Activated T-helper 1 cell treated with anti-CD3 and anti-CD28 coated beads, Interleukin-12 subunit alpha, Interleukin-12 subunit beta, Interleukin-2, Interleukin-4 antibody, amounts not matched to agents 30 ng/mL and 10 ng/mL and 1 ng/mL, durations not matched to agents 14 hours and 24 hours and 36 hours (primary cell): ENCODE results near the gene ATP13A2. TPM values are rescaled to one million over a fixed set of nuclear protein-coding genes. Genes with fewer than 3 reads are reported as not detected.
"Not testable (repeated sequence)": the region's sequence is repeated elsewhere in the genome, so short reads cannot be mapped to it uniquely, and the experiment has no call there.

Source experiments
- DNase-seq: peaks from one replicate; pipeline ENCODE4 v3.0.0; 2021; ENCODE audit warnings: low spot score
- H3K27ac Mint-ChIP-seq: one replicate; pipeline ENCODE4 v1.8.0; 2021; ENCODE audit warnings: mild to moderate bottlenecking, mixed read lengths
- H3K27me3 Mint-ChIP-seq: one replicate; pipeline ENCODE4 v1.8.0; 2022; ENCODE audit warnings: mild to moderate bottlenecking, moderate library complexity, mixed read lengths; ENCODE audit not compliant: insufficient read depth
- H3K36me3 Mint-ChIP-seq: one replicate; pipeline ENCODE4 v1.8.0; 2021; ENCODE audit warnings: low read depth, mixed read lengths
- H3K4me1 Mint-ChIP-seq: one replicate; pipeline ENCODE4 v1.8.0; 2021; ENCODE audit warnings: low read depth, mixed read lengths
- H3K4me3 Mint-ChIP-seq: one replicate; pipeline ENCODE4 v1.8.0; 2021; ENCODE audit warnings: mild to moderate bottlenecking, moderate library complexity, mixed read lengths
- H3K9me3 Mint-ChIP-seq: one replicate; pipeline ENCODE4 v1.8.0; 2021; ENCODE audit warnings: mixed read lengths
- intact Hi-C: fragments of 100-400 bp; cut with micrococcal nuclease; formaldehyde crosslinking; loops from one replicate; pipeline ENCODE4 v1.15.1; 2024
- total RNA-seq: library from RNA; stranded (reverse); gene quantifications from 2 replicates; pipeline ENCODE4 v1.2.3, GENCODE V29; 2022

The ATP13A2 gene
- total RNA-seq, 1 donor from 2014 or later: 48.3 TPM

DNA sequence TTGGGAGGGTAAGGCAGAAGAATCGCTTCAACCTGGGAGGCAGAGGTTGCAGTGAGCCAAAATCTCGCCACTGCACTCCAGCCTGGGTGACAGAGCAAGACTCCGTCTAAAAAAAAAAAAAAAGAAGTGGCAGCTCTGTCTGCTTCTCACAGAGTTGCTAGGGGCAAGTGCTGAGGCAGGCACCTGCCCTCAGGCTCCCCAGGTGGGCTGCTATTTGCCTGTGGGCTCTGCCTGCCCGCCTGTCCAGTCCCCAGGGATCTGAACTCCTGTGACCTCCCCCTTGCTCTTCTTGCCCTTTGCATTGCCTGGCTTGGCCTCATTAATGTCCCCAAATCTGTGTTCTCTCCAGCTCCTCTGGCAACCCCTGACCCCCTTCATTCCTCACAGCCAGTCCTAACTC lies 59.4 kb downstream of the ATP13A2 start:
- H3K27me3 Mint-ChIP-seq, H3K36me3 Mint-ChIP-seq, DNase-seq, H3K27ac Mint-ChIP-seq, intact Hi-C loops, H3K4me1 Mint-ChIP-seq, H3K9me3 Mint-ChIP-seq, H3K4me3 Mint-ChIP-seq: not testable (repeated sequence)

DNA sequence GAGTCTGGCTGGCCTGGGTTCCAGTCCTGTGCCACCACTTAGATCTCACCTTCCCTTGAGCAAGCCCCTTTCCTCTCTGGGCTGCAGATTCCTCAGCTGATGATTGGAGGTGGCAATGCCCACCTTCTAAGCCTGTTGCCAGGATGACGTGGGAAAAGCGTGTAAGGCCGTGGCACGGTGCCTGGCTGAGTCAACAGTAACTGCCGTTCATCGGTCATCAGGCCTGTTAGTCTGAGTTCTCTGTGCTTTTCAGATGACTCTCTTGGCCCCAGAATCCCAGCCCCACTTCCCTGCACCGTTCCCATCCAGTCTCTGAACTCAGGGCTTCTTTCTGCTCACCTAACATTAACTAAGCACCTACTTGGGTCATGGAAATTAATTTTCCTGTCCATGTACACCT lies 62.7 kb downstream of the ATP13A2 start:
- DNase-seq, H3K27me3 Mint-ChIP-seq, intact Hi-C loops, H3K36me3 Mint-ChIP-seq, H3K9me3 Mint-ChIP-seq, H3K4me3 Mint-ChIP-seq, H3K27ac Mint-ChIP-seq, H3K4me1 Mint-ChIP-seq: not testable (repeated sequence)

DNA sequence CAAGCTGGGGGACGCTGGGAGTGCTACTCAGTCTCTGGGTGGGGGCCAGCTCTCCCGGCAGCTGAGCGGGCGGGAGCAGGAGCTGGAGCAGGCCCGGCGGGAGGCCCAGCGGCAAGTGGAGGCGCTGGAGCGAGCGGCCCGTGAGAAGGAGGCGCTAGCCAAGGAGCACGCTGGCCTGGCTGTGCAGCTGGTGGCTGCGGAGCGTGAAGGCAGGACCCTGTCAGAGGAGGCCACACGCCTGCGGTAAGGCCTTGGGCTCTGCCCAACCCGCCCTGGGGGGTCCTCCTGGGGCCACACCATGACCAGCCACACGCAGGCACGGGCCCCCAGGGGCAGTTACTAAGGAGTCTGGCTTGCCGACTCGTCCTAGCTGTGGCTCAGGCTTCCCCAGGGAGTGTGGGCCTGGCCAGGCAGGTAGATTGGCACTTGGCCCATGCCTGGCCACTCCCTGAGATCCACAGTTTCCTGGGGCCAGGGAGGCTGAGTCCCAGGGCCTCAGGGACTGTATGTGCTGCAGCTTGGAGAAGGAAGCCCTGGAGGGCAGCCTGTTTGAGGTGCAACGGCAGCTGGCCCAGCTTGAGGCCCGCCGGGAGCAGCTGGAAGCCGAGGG lies 63.3 kb downstream of the ATP13A2 start:
- intact Hi-C loops, H3K36me3 Mint-ChIP-seq, H3K27me3 Mint-ChIP-seq, H3K9me3 Mint-ChIP-seq, DNase-seq, H3K4me1 Mint-ChIP-seq, H3K27ac Mint-ChIP-seq, H3K4me3 Mint-ChIP-seq: not testable (repeated sequence)

GRCh38 chr1:16946646-16947045 lies 65.1 kb downstream of the ATP13A2 start:
- H3K27ac Mint-ChIP-seq: no peak overlapping the region
- H3K27me3 Mint-ChIP-seq: no peaks in the 10 kb centered on the region

GRCh38 chr1:16946185-16946584 lies 65.5 kb downstream of the ATP13A2 start:
- H3K9me3 Mint-ChIP-seq, intact Hi-C loops, DNase-seq, H3K4me1 Mint-ChIP-seq, H3K36me3 Mint-ChIP-seq, H3K27me3 Mint-ChIP-seq, H3K4me3 Mint-ChIP-seq, H3K27ac Mint-ChIP-seq: not testable (repeated sequence)

More at GRCh38 chr1:16946646-16947045, 65.1 kb downstream of the ATP13A2 start:
- Mint-ChIP-seq H3K36me3 (no peaks in the 10 kb centered on the region), H3K9me3 (no peaks in the 10 kb centered on the region), H3K4me1 (no peaks in the 10 kb centered on the region), H3K4me3 (no peak overlapping the region)
- no peak for DNase-seq
- intact Hi-C loops: no loop called here

DNA sequence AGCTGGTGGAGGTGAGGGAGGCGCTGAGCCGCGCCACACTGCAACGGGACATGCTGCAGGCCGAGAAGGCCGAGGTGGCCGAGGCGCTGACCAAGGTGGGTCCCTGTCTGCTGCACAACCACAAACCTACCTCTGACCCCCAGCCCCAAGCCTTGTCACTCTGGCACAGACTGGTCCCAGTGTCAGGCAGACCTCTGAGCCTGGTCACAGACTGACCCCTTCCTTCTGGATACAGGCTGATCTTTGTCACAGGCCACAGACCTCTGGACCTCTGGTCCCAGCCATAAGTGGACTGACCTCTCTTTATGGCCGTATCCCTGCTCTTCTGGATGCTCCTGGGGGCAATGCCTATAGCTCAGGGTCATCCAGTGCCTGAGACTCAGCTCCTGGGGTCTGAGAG lies 66.2 kb downstream of the ATP13A2 start:
- intact Hi-C loops, H3K4me3 Mint-ChIP-seq, H3K27ac Mint-ChIP-seq, H3K9me3 Mint-ChIP-seq, H3K27me3 Mint-ChIP-seq, H3K4me1 Mint-ChIP-seq, H3K36me3 Mint-ChIP-seq, DNase-seq: not testable (repeated sequence)

GRCh38 chr1:16944038-16944437 lies 67.7 kb downstream of the ATP13A2 start:
- DNase-seq: no peak
- H3K36me3 Mint-ChIP-seq: no peaks in the 10 kb centered on the region
- H3K4me1 Mint-ChIP-seq: no peaks in the 10 kb centered on the region
- H3K27ac Mint-ChIP-seq: no peak overlapping the region
- H3K27me3 Mint-ChIP-seq: no peaks in the 10 kb centered on the region
- intact Hi-C loops: no loop called here
- no peaks in the 10 kb centered on the region for H3K9me3 Mint-ChIP-seq
- H3K4me3 Mint-ChIP-seq: no peak overlapping the region

- H3K27ac Mint-ChIP-seq, H3K36me3 Mint-ChIP-seq, intact Hi-C loops, DNase-seq, H3K9me3 Mint-ChIP-seq, H3K27me3 Mint-ChIP-seq, H3K4me3 Mint-ChIP-seq, H3K4me1 Mint-ChIP-seq: not testable (repeated sequence)
Observed at GRCh38 chr1:16939386-16940180, 72.1 kb downstream of the ATP13A2 start.

DNA sequence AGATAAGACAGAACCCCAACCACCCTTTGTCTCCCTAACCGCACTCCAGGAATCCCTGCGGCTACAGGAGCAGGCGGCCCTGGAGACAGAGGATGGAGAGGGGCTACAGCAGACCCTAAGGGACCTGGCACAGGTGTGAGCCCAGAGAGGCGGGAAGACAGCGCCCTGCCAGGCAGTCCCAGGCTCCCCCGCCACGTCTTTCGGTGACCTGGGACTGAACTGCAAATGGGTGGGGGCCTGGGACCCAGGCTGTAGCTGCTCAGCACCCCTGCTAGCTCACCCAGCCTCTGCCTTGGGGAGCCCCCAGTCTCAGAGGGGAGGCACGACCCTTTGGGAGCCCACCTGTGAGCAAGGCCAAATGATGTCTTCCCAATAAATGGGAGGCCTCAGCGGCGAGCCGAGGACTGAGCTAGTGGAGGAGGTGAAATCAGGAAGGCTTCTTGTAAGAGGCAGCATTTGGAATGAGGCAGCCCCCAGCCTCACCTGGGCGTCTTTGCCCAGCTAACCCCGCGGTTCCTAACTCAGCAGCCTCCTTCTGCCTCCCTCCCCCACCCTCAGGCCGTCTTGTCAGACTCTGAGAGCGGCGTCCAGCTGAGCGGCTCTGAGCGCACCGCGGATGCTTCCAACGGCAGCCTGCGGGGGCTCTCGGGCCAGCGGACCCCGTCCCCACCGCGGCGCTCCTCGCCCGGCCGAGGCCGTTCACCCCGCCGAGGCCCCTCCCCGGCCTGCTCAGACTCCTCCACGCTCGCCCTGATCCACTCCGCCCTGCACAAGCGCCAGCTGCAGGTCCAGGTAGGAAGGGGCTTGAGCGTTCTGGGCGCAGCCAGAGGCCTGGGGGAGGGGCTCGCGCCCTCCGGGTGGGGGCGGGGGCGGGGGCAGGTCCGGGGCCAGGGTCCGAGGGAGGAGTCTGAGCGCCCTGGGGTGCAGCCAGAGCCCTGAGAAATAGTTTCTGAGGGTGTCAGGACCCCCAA lies 73.1 kb downstream of the ATP13A2 start:
- intact Hi-C loops: no loop called here
- Mint-ChIP-seq H3K4me3 (no peak overlapping the region), H3K27ac (no peak overlapping the region), H3K4me1 (no peaks in the 10 kb centered on the region), H3K36me3 (no peaks in the 10 kb centered on the region), H3K9me3 (no peaks in the 10 kb centered on the region), H3K27me3 (no peaks in the 10 kb centered on the region)
- DNase-seq: no peak

- H3K36me3 Mint-ChIP-seq, H3K4me3 Mint-ChIP-seq, intact Hi-C loops, H3K9me3 Mint-ChIP-seq, H3K4me1 Mint-ChIP-seq, H3K27me3 Mint-ChIP-seq, H3K27ac Mint-ChIP-seq, DNase-seq: not testable (repeated sequence)
Observed at GRCh38 chr1:16936580-16936979, 75.1 kb downstream of the ATP13A2 start.

Other genes with a start within 250 kb of the ATP13A2 start
- gene RNU1-2, start 115.9 kb downstream of the ATP13A2 start, total RNA-seq: 2,178 and 3,041 TPM in 2 replicates
- 22.1 and 22.6 TPM in 2 replicates for gene CROCC, start 90.0 kb downstream of the ATP13A2 start, total RNA-seq
- not detected in 2 replicates for gene MFAP2, start 31.3 kb downstream of the ATP13A2 start, total RNA-seq
- 131 and 137 TPM in 2 replicates for gene SDHB, start 42.1 kb upstream of the ATP13A2 start, total RNA-seq
- 0.07 TPM in 1 of 2 replicates, not detected in the other for gene PADI2, start 107.5 kb upstream of the ATP13A2 start, total RNA-seq
- gene PADI1, start 193.2 kb upstream of the ATP13A2 start, total RNA-seq: not detected in 2 replicates
- not detected in 2 replicates for gene PADI3, start 237.2 kb upstream of the ATP13A2 start, total RNA-seq